Mesendoderm (in vitro differentiated cells): ENCODE measurements around the gene PXK. TPM values are rescaled to one million over a fixed set of nuclear protein-coding genes. Genes with fewer than 3 reads are reported as not detected.
A peak's percentile ranks its signal among the peaks of the same experiment; 100 is the strongest.
"Not testable (repeated sequence)": the region's sequence is repeated elsewhere in the genome, so short reads cannot be mapped to it uniquely, and the experiment has no call there.

Experiments used
- DNase-seq: peaks from one replicate; pipeline ENCODE4 v3.0.0; 2013
- H2AK5ac ChIP-seq: 2 replicates; pipeline ENCODE4 v1.6.1; 2013; ENCODE audit warnings: low read length, inconsistent platforms
- H2BK120ac ChIP-seq: 2 replicates; pipeline ENCODE4 v1.6.1; 2013; ENCODE audit warnings: low read depth, mild to moderate bottlenecking, low read length, moderate library complexity, mixed read lengths
- H2BK15ac ChIP-seq: replicated peaks from 2 replicates; pipeline ENCODE4 v1.6.1; 2013; ENCODE audit warnings: low read depth, mild to moderate bottlenecking, moderate library complexity
- H2BK5ac ChIP-seq: 2 replicates; pipeline ENCODE4 v1.6.1; 2013; ENCODE audit warnings: low read length, inconsistent platforms
- H3K18ac ChIP-seq: 2 replicates; pipeline ENCODE4 v1.6.1; 2013; ENCODE audit warnings: mild to moderate bottlenecking, low read length, mixed read lengths
- H3K23ac ChIP-seq: one replicate; pipeline ENCODE4 v1.6.1; 2013; ENCODE audit warnings: low read length
- H3K27ac ChIP-seq: 2 replicates; pipeline ENCODE4 v1.5.1; 2013; ENCODE audit warnings: low read depth, mild to moderate bottlenecking, inconsistent platforms, low read length, moderate library complexity
- H3K27me3 ChIP-seq: 2 replicates; pipeline ENCODE4 v1.6.1; 2013; ENCODE audit warnings: low read length, control low read depth, mild to moderate bottlenecking, inconsistent platforms; ENCODE audit not compliant: insufficient read depth, poor library complexity
- H3K36me3 ChIP-seq: 2 replicates; pipeline ENCODE4 v1.6.1; 2013; ENCODE audit warnings: low read length, inconsistent platforms; ENCODE audit not compliant: control insufficient read depth, insufficient read depth
- H3K4ac ChIP-seq: one replicate; pipeline ENCODE4 v1.6.1; 2013; ENCODE audit warnings: low read depth, mild to moderate bottlenecking, low read length, moderate library complexity
- H3K4me1 ChIP-seq: 2 replicates; pipeline ENCODE4 v1.6.1; 2013; ENCODE audit warnings: low read depth, low read length, inconsistent platforms; ENCODE audit not compliant: control insufficient read depth
- H3K4me2 ChIP-seq: 2 replicates; pipeline ENCODE4 v1.6.1; 2013; ENCODE audit warnings: low read length
- H3K4me3 ChIP-seq: 2 replicates; pipeline ENCODE4 v1.5.1; 2013; ENCODE audit warnings: mild to moderate bottlenecking, low read length
- H3K56ac ChIP-seq: one replicate; pipeline ENCODE4 v1.6.1; 2013; ENCODE audit warnings: low read length
- H3K79me1 ChIP-seq: 2 replicates; pipeline ENCODE4 v1.6.1; 2013; ENCODE audit warnings: low read length, inconsistent platforms
- H3K79me2 ChIP-seq: 2 replicates; pipeline ENCODE4 v1.6.1; 2013; ENCODE audit warnings: mild to moderate bottlenecking, low read length; ENCODE audit not compliant: control insufficient read depth, insufficient read depth
- H3K9ac ChIP-seq: 2 replicates; pipeline ENCODE4 v1.6.1; 2013; ENCODE audit warnings: low read length, inconsistent platforms
- H4K5ac ChIP-seq: one replicate; pipeline ENCODE4 v1.6.1; 2013; ENCODE audit warnings: low read length
- H4K8ac ChIP-seq: one replicate; pipeline ENCODE4 v1.6.1; 2013; ENCODE audit warnings: low read depth, mild to moderate bottlenecking, control low read depth, low read length, moderate library complexity
- WGBS: extraction: QIAGEN DNeasy Blood & Tissue Kit; methylation state at CpG from one replicate; pipeline ENCODE4 v1.1.7; 2013; ENCODE audit warnings: low lambda C conversion rate, missing lambda C conversion rate; ENCODE audit not compliant: insufficient coverage; ENCODE audit errors: extremely low coverage; 5-methylcytosine and 5-hydroxymethylcytosine counted together
- polyA plus RNA-seq, 2 experiments: library from polyadenylated mRNA; stranded (reverse); fragments of 200-250 nt; gene quantifications; one replicate each; pipeline ENCODE4 v1.2.3, GENCODE V29; 2013

PXK gene
- 5.3 TPM for polyA plus RNA-seq (2013, experiment 1 of 2)
- polyA plus RNA-seq (2013, experiment 2 of 2): 5.1 TPM

DNA sequence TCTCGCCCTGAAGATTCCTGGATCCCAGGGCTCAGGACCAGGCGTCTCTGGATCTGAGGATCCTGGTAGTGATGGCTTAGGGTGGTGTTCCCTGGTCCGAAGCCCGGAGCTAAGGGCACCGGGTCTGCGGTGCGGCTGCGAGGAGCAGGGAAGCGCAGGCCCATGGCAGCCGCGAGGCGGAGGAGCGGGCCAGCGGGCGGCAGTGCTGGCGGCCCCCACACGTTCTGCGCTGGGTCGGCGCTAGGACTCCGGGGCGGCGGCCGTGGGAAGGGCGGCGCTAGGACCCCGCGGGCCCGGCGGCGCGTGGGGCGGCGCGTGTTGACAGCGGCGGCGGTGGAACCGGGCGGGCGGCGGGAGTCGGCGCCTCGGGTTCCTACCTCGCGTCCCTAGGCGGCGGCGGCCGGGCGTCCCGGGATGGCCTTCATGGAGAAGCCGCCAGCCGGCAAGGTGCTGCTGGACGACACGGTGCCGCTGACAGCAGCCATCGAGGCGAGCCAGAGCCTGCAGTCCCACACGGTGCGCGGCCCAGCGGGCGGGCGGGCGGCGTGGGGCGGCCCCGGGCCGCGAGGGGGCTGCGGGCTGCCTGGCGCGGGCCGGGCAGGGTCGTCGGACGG is at the start of gene PXK:
Gene PXK (plus strand): TSS at position 318 of the 614 bp plus-strand sequence. CDS start 97 bp downstream, at position 415.
- peak within 1 kb of the TSS; percentile 59 for H3K4me3 ChIP-seq
- H3K18ac ChIP-seq: peak within 1 kb of the TSS; percentile 43
- peak; percentile 74 for DNase-seq
- peak within 1 kb of the TSS; percentile 89 for H3K4me2 ChIP-seq
- H3K9ac ChIP-seq: peak within 1 kb of the TSS; percentile 76
- no peak within 1 kb of the TSS for H2BK5ac ChIP-seq
- H3K27me3 ChIP-seq: no peaks in the 10 kb centered on the region
- no peak within 1 kb of the TSS for H2BK15ac ChIP-seq
- WGBS: no CpG with 5 or more reads among the region's 79 CpGs
- no peak within 1 kb of the TSS for H4K8ac ChIP-seq
- peak within 1 kb of the TSS; percentile 88 for H3K56ac ChIP-seq
- peak within 1 kb of the TSS; percentile 48 for H3K23ac ChIP-seq
- no peak within 1 kb of the TSS for H2AK5ac ChIP-seq
- H3K36me3 ChIP-seq: no peaks in the 10 kb centered on the region
- no peak within 1 kb of the TSS for H3K27ac ChIP-seq
- no peaks in the 10 kb centered on the region for H3K4me1 ChIP-seq
- H3K4ac ChIP-seq: peak within 1 kb of the TSS; percentile 56
- H4K5ac ChIP-seq: peak within 1 kb of the TSS; percentile 81
- no peaks in the 10 kb centered on the region for H3K79me2 ChIP-seq
- no peaks in the 10 kb centered on the region for H3K79me1 ChIP-seq
- no peak within 1 kb of the TSS for H2BK120ac ChIP-seq

GRCh38 chr3:58285334-58285733 is 47.4 kb upstream of the PXK start:
- H2BK5ac ChIP-seq: no peak overlapping the region
- WGBS: no CpG with 5 or more reads among the region's 7 CpGs
- H3K18ac ChIP-seq: no peak overlapping the region
- no peak overlapping the region for H2AK5ac ChIP-seq
- no peak overlapping the region for H3K4me2 ChIP-seq
- H3K4ac ChIP-seq: no peak overlapping the region
- H3K23ac ChIP-seq: no peak overlapping the region
- no peaks in the 10 kb centered on the region for H3K79me1 ChIP-seq
- no peaks in the 10 kb centered on the region for H3K4me1 ChIP-seq
- H3K56ac ChIP-seq: no peak overlapping the region
- H2BK15ac ChIP-seq: no peak overlapping the region
- no peak for DNase-seq
- no peak overlapping the region for H4K5ac ChIP-seq
- H3K79me2 ChIP-seq: no peaks in the 10 kb centered on the region
- H3K36me3 ChIP-seq: no peaks in the 10 kb centered on the region
- H3K9ac ChIP-seq: no peak overlapping the region
- no peak overlapping the region for H3K27ac ChIP-seq
- no peak overlapping the region for H2BK120ac ChIP-seq
- no peaks in the 10 kb centered on the region for H3K27me3 ChIP-seq
- no peak overlapping the region for H3K4me3 ChIP-seq
- no peak overlapping the region for H4K8ac ChIP-seq

DNA sequence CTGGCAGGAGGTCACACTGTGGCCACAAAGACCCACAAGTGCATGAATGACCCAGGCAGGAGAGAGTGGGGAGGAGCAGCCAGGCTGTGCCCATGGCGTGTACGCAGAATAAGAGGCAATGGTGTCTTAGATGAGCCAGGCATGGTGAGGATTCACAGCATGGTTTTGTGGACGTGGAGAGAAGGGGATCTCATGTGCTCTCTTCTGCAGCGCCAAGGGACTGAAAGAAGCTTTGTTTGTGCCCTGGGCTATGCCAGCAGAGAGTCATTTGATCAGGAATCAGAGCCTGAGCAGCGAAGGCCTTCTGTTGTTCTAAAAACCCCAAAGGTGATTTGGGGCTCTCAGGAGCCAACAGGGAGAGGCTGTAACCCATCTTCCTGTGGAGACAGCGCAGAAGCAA is 45.3 kb upstream of the PXK start:
- H3K79me1 ChIP-seq: no peaks in the 10 kb centered on the region
- no peak overlapping the region for H2AK5ac ChIP-seq
- no peak overlapping the region for H4K5ac ChIP-seq
- H3K4me1 ChIP-seq: no peaks in the 10 kb centered on the region
- H3K4me3 ChIP-seq: no peak overlapping the region
- H2BK120ac ChIP-seq: no peak overlapping the region
- no CpG with 5 or more reads among the region's 6 CpGs for WGBS
- no peak overlapping the region for H3K4me2 ChIP-seq
- H3K27ac ChIP-seq: no peak overlapping the region
- no peaks in the 10 kb centered on the region for H3K79me2 ChIP-seq
- no peak overlapping the region for H3K9ac ChIP-seq
- H3K23ac ChIP-seq: no peak overlapping the region
- H2BK5ac ChIP-seq: no peak overlapping the region
- no peaks in the 10 kb centered on the region for H3K27me3 ChIP-seq
- H3K4ac ChIP-seq: no peak overlapping the region
- no peak overlapping the region for H3K56ac ChIP-seq
- no peak for DNase-seq
- no peak overlapping the region for H2BK15ac ChIP-seq
- no peak overlapping the region for H3K18ac ChIP-seq
- H3K36me3 ChIP-seq: no peaks in the 10 kb centered on the region
- H4K8ac ChIP-seq: no peak overlapping the region

GRCh38 chr3:58288011-58288728 is 44.5 kb upstream of the PXK start:
- H3K9ac ChIP-seq: no peak overlapping the region
- no peak overlapping the region for H3K4ac ChIP-seq
- no peak for DNase-seq
- no peak overlapping the region for H3K27ac ChIP-seq
- H3K18ac ChIP-seq: no peak overlapping the region
- no peak overlapping the region for H3K56ac ChIP-seq
- H3K27me3 ChIP-seq: no peaks in the 10 kb centered on the region
- no peak overlapping the region for H3K23ac ChIP-seq
- H3K4me2 ChIP-seq: no peak overlapping the region
- no peaks in the 10 kb centered on the region for H3K4me1 ChIP-seq
- H3K36me3 ChIP-seq: no peaks in the 10 kb centered on the region
- H2BK15ac ChIP-seq: no peak overlapping the region
- no peak overlapping the region for H2BK120ac ChIP-seq
- no peak overlapping the region for H2BK5ac ChIP-seq
- H4K8ac ChIP-seq: no peak overlapping the region
- H2AK5ac ChIP-seq: no peak overlapping the region
- no peak overlapping the region for H3K4me3 ChIP-seq
- no peak overlapping the region for H4K5ac ChIP-seq
- no peaks in the 10 kb centered on the region for H3K79me2 ChIP-seq
- no peaks in the 10 kb centered on the region for H3K79me1 ChIP-seq
- no CpG with 5 or more reads among the region's 4 CpGs for WGBS

GRCh38 chr3:58288964-58289613 is 43.6 kb upstream of the PXK start:
- H2BK5ac ChIP-seq, H3K18ac ChIP-seq, H2BK15ac ChIP-seq, H3K56ac ChIP-seq, H2BK120ac ChIP-seq, H4K8ac ChIP-seq, H3K4ac ChIP-seq, H3K27ac ChIP-seq, H3K36me3 ChIP-seq, H4K5ac ChIP-seq, H2AK5ac ChIP-seq, H3K4me1 ChIP-seq, H3K4me2 ChIP-seq, H3K23ac ChIP-seq, H3K27me3 ChIP-seq, H3K79me2 ChIP-seq, H3K4me3 ChIP-seq, DNase-seq, H3K9ac ChIP-seq, H3K79me1 ChIP-seq: not testable (repeated sequence)
- no CpG with 5 or more reads among the region's 4 CpGs for WGBS
